K562 (cell line): ENCODE results near the gene CARF. TPM values are rescaled to one million over a fixed set of nuclear protein-coding genes. Genes with fewer than 3 reads are reported as not detected.

Experiments
- ATAC-seq: fragments of 200-7000 bp; cut with Tn5 transposase; 3 replicates; pipeline ENCODE4 v1.9.1; 2020; ENCODE audit warnings: moderate library complexity
- BruUV-seq: library from RNA; stranded (reverse); fragments of 400-500 nt; replicated peaks from 2 replicates; lab custom pipeline; 2021; lab: Mats Ljungman, UMichigan
- CTCF ChIA-PET: fragments of 300-600 bp; formaldehyde crosslinking; extraction: SDS; loops from one replicate; lab custom pipeline; 2021; ENCODE audit warnings: low intra/inter-chr PET ratio; lab: Yijun Ruan, JAX
- POLR2A ChIA-PET: fragments of 300-600, 350-650 bp; sonication (Branson Sonifier 250); formaldehyde crosslinking; extraction: SDS; loops from one replicate; lab custom pipeline; 2021; ENCODE audit warnings: antibody characterized with exemption, inconsistent platforms; lab: Yijun Ruan, JAX
- DNase-seq, 4 experiments: peaks; one replicate each; pipeline versions ENCODE4 v3.0.0 to v3.0.0-alpha.2; 2011 to 2018; ENCODE audit warnings: low spot score in 3 of 4, mixed read lengths in 3 of 4; ENCODE audit errors: extremely low read depth in 1 of 4
- FAIRE-seq: peaks from 2 replicates; lab custom pipeline; 2011; peaks lifted over from hg19 to GRCh38; lab: Jason Lieb, UNC
- H2AFZ ChIP-seq: 2 replicates; pipeline ENCODE4 v1.6.0; 2011; ENCODE audit warnings: low read depth, low read length, control low read depth, inconsistent platforms
- H3K27ac ChIP-seq: fragments of 200-600 bp; 3 replicates; pipeline ENCODE4 v1.8.0; 2011; ENCODE audit warnings: low read depth, mild to moderate bottlenecking, control low read depth, inconsistent platforms, low read length, moderate library complexity, mixed read lengths; ENCODE audit errors: extremely low read depth
- H3K27me3 ChIP-seq, 2 experiments: fragments of 300-600 bp in 1 of 2; 2 replicates in 1 of 2; 3 replicates in 1 of 2; pipeline versions ENCODE4 v1.6.0 to v1.8.0; 2011; ENCODE audit warnings: inconsistent platforms in 2 of 2, low read length in 2 of 2, mild to moderate bottlenecking in 1 of 2, mixed read lengths in 1 of 2, moderate library complexity in 1 of 2; ENCODE audit not compliant: control insufficient read depth in 2 of 2, insufficient read depth in 2 of 2
- H3K36me3 ChIP-seq: fragments of 300-600 bp; 3 replicates; pipeline ENCODE4 v1.8.0; 2011; ENCODE audit warnings: mild to moderate bottlenecking, low read length, inconsistent platforms; ENCODE audit not compliant: control insufficient read depth, insufficient read depth
- H3K4me1 ChIP-seq, 2 experiments: fragments of 200-600 bp in 1 of 2; replicated peaks in 1 of 2; 2 replicates in 1 of 2; 3 replicates in 1 of 2; pipeline versions ENCODE4 v1.5.1 to v1.8.0; 2011; ENCODE audit warnings: inconsistent platforms in 2 of 2, low read length in 2 of 2, mild to moderate bottlenecking in 1 of 2, mixed read lengths in 1 of 2, moderate library complexity in 1 of 2; ENCODE audit not compliant: control insufficient read depth in 2 of 2, insufficient read depth in 2 of 2
- H3K4me2 ChIP-seq: 2 replicates; pipeline ENCODE4 v1.6.1; 2011; ENCODE audit warnings: low read length, control low read depth, inconsistent platforms, mixed read lengths; ENCODE audit not compliant: insufficient read depth
- H3K4me3 ChIP-seq: fragments of 200-600 bp; sonication (generic), shearing (Covaris generic); 2 replicates; pipeline ENCODE4 v1.5.1; 2016; ENCODE audit warnings: control low read depth, inconsistent platforms
- H3K79me2 ChIP-seq: fragments of 200-600 bp; 3 replicates; pipeline ENCODE4 v1.8.0; 2011; ENCODE audit warnings: low read length, inconsistent platforms; ENCODE audit not compliant: control insufficient read depth, insufficient read depth
- H3K9ac ChIP-seq, 2 experiments: 2 replicates each; pipeline versions ENCODE4 v1.6.0 to v1.6.1; 2011; ENCODE audit warnings: low read depth in 2 of 2, low read length in 2 of 2, control low read depth in 1 of 2, inconsistent platforms in 1 of 2, mild to moderate bottlenecking in 1 of 2, mixed read lengths in 1 of 2; ENCODE audit not compliant: insufficient read depth in 1 of 2
- H3K9me1 ChIP-seq: one replicate; pipeline ENCODE4 v1.6.0; 2011; ENCODE audit warnings: inconsistent platforms, mild to moderate bottlenecking, low read length, moderate library complexity; ENCODE audit not compliant: control insufficient read depth, insufficient read depth
- H3K9me3 ChIP-seq: replicated peaks from 2 replicates; pipeline ENCODE4 v1.5.1; 2011; ENCODE audit warnings: low read depth, low read length, inconsistent platforms; ENCODE audit not compliant: control insufficient read depth, insufficient read depth
- H4K20me1 ChIP-seq: replicated peaks from 2 replicates; pipeline ENCODE4 v1.6.1; 2011; ENCODE audit warnings: low read length, inconsistent platforms, mixed read lengths; ENCODE audit not compliant: control insufficient read depth, insufficient read depth
- CHCHD3 ChIP-seq: fragments of 250-450 bp; sonication (Bioruptor Pico); IDR thresholded peaks from 2 replicates; pipeline ENCODE4 v2.1.2; 2022; ENCODE audit warnings: mild to moderate bottlenecking
- CHD1 ChIP-seq: fragments of 200-600 bp; sonication (generic); IDR thresholded peaks from one replicate; pipeline ENCODE4 v1.6.1; 2012; ENCODE audit warnings: mild to moderate bottlenecking, moderate library complexity, low read length, inconsistent platforms
- COPS2 ChIP-seq: fragments of 450-650 bp; conservative IDR thresholded peaks from 2 replicates; pipeline ENCODE4 v1.6.1; 2016; ENCODE audit warnings: mild to moderate bottlenecking, moderate library complexity
- DDX20 ChIP-seq: fragments of 450-650 bp; IDR thresholded peaks from 2 replicates; pipeline ENCODE4 v1.6.1; 2016; ENCODE audit warnings: missing genetic modification characterization, low read depth, mild to moderate bottlenecking, missing compliant biosample characterization, moderate library complexity
- DMBX1 ChIP-seq: fragments of 250-450 bp; sonication (Bioruptor Pico); IDR thresholded peaks from 2 replicates; pipeline ENCODE4 v1.8.0; 2022; ENCODE audit warnings: inconsistent platforms, mild to moderate bottlenecking, moderate library complexity, borderline replicate concordance
- ELF2 ChIP-seq: fragments of 250-450 bp; sonication (Bioruptor Pico); IDR thresholded peaks from 2 replicates; pipeline ENCODE4 v1.5.0; 2021; ENCODE audit warnings: mild to moderate bottlenecking
- KDM1A ChIP-seq, 2 experiments: fragments of 450-650 bp; IDR thresholded peaks; 2 replicates each; pipeline ENCODE4 v1.6.1; 2016; ENCODE audit warnings: mild to moderate bottlenecking in 2 of 2
- NUFIP1 ChIP-seq: fragments of 450-650 bp; IDR thresholded peaks from 2 replicates; pipeline ENCODE4 v1.6.1; 2018; ENCODE audit not compliant: partially characterized antibody
- PTTG1 ChIP-seq: fragments of 450-650 bp; IDR thresholded peaks from 2 replicates; pipeline ENCODE4 v1.6.1; 2016; ENCODE audit warnings: low read depth, mild to moderate bottlenecking, missing genetic modification characterization, missing compliant biosample characterization
- RBBP5 ChIP-seq: fragments of 200-600 bp; sonication (generic); IDR thresholded peaks from 2 replicates; pipeline ENCODE4 v1.6.1; 2012; ENCODE audit warnings: borderline replicate concordance, mild to moderate bottlenecking, low read length, control low read depth, inconsistent platforms; ENCODE audit not compliant: insufficient read depth, poor library complexity, severe bottlenecking
- SIN3B ChIP-seq: fragments of 450-650 bp; IDR thresholded peaks from 2 replicates; pipeline ENCODE4 v1.6.1; 2017; ENCODE audit warnings: low read depth, mild to moderate bottlenecking, moderate library complexity
- ZNF324 ChIP-seq: fragments of 250-450 bp; sonication (Bioruptor Pico); IDR thresholded peaks from 2 replicates; pipeline ENCODE4 v1.4.0; 2020; ENCODE audit warnings: mild to moderate bottlenecking
- ZNF780A ChIP-seq: fragments of 250-450 bp; sonication (Bioruptor Pico); IDR thresholded peaks from 2 replicates; pipeline ENCODE4 v1.5.0; 2021; ENCODE audit warnings: mild to moderate bottlenecking
- WGBS: fragments of 100-300 bp; shearing (Covaris generic); methylation state at CpG from one replicate; pipeline ENCODE4 v1.1.6; 2016; ENCODE audit warnings: low coverage, mixed read lengths; ENCODE audit not compliant: insufficient coverage; ENCODE audit errors: missing lambda C conversion rate; 5-methylcytosine and 5-hydroxymethylcytosine counted together
- in situ Hi-C: fragments of 300-500 bp; cut with MboI; formaldehyde crosslinking; loops from 4 replicates; pipeline ENCODE4 v1.15.0; 2018; ENCODE audit warnings: inconsistent platforms, mixed read lengths
- intact Hi-C: fragments of 100-400 bp; cut with micrococcal nuclease; formaldehyde crosslinking; loops from 2 replicates; pipeline ENCODE4 v1.14.2; 2022
- polyA plus RNA-seq, 8 experiments: library from polyadenylated mRNA; depleted of rRNA in 4 of 8; stranded (reverse) in 5 of 8; unstranded in 3 of 8; fragments of >200 nt; fragmentation: Nextera tagmentation in 2 of 8; fragmentation: Illumina TruSeq in 1 of 8; extraction: Ambion mirVana in 2 of 8; extraction: Trizol in 1 of 8; gene quantifications; 2 replicates each; pipeline versions ENCODE4 v1.2.1 to v1.2.3, GENCODE V29; 2011 to 2014; ENCODE audit warnings: inconsistent platforms in 1 of 8, missing spikeins in 1 of 8
- total RNA-seq, 7 experiments: library from RNA; depleted of rRNA in 6 of 7; stranded (reverse); fragments of >200 nt in 6 of 7; fragmentation: Illumina TruSeq in 2 of 7; extraction: Trizol in 2 of 7; gene quantifications; 2 replicates each; pipeline versions ENCODE4 v1.2.1 to v1.2.3, GENCODE V29; 2011 to 2021; ENCODE audit warnings: low replicate concordance in 1 of 7
- TF ChIP-seq, protein P1 (sequence below): sonication (generic); formaldehyde crosslinking; IDR thresholded peaks from 2 replicates; pipeline ENCODE4 v1.8.1; 2022; ENCODE audit warnings: missing genetic modification reagents
- TF ChIP-seq, protein P2 (sequence below), 2 experiments: IDR thresholded peaks; 2 replicates each; pipeline ENCODE4 v1.6.1; 2012; ENCODE audit warnings: improper control_type of control experiment in 2 of 2, low read depth in 2 of 2, low read length in 2 of 2, borderline replicate concordance in 1 of 2

CARF gene
- total and polyA plus RNA-seq, 9 of the 15 experiments (the other 6 are each of a cell fraction or from before 2014, with no cell fraction given) = 0.31 to 4.2 (median 1.2) TPM

DNA sequence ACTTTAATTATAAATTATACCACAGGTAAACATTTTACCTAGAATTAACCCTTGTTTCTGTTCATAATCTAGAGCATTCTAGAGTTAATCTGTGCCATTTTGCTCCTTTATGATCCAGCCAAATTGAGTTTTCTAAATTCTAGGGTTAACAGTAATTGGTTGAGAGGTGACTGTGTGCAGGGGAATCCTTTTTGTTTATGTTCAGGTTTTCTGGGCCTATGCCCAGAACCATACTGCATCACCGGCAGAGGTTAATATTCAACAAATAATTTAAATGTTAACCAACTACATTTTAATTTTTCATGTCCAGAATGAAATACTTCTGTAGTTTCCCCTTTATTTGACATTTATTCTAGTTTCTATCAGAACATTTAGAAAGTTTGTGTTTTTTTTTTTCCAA is 32.3 kb downstream of the CARF start (continued):
- no peak for TF ChIP-seq RBBP5
- no peak for TF ChIP-seq ZNF780A (CRISPR knock-in tag)

DNA sequence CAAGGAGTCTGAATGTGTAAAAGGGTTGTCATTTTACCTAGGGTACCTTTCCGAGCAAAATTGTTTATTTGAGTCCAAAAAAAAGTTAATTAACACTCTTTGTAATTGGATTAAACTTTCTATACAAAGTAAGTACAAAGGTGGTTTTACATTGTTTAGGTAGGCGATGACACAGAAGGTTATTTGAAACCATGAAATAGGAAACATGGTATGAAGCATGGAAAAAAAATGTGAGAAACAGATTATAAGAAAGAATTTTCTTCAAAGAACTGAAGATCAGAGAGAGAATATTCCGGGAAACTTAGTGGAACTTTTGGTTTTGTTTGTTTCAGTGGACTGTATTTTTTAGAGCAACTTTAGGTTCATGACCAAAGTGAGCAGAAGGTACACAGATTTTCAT is 32.7 kb downstream of the CARF start:
- no peak overlapping the region for H3K4me3 ChIP-seq
- POLR2A ChIA-PET = no interaction called here
- H3K27me3 ChIP-seq = no peaks in the 10 kb centered on the region
- H3K79me2 ChIP-seq = no peaks in the 10 kb centered on the region
- DNase-seq = no peak
- H3K4me2 ChIP-seq = no peak overlapping the region
- WGBS = 65% methylated on average over 3 of the region's 3 CpGs
- H3K4me1 ChIP-seq = no peaks in the 10 kb centered on the region
- no peak overlapping the region for H3K9ac ChIP-seq
- TF ChIP-seq SIN3B (no peak), ZNF324 (CRISPR knock-in tag) (no peak), NUFIP1 (no peak), KDM1A (IDR thresholded peaks at IDR 0.05) (no peak), ELF2 (no peak), CHCHD3 (CRISPR knock-in tag) (no peak), DMBX1 (no peak), COPS2 (no peak), CHD1 (no peak), DDX20 (tag) (no peak), PTTG1 (tag) (no peak)
- TF ChIP-seq, protein P1, sequence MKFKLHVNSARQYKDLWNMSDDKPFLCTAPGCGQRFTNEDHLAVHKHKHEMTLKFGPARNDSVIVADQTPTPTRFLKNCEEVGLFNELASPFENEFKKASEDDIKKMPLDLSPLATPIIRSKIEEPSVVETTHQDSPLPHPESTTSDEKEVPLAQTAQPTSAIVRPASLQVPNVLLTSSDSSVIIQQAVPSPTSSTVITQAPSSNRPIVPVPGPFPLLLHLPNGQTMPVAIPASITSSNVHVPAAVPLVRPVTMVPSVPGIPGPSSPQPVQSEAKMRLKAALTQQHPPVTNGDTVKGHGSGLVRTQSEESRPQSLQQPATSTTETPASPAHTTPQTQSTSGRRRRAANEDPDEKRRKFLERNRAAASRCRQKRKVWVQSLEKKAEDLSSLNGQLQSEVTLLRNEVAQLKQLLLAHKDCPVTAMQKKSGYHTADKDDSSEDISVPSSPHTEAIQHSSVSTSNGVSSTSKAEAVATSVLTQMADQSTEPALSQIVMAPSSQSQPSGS = no peak
- TF ChIP-seq, protein P2, sequence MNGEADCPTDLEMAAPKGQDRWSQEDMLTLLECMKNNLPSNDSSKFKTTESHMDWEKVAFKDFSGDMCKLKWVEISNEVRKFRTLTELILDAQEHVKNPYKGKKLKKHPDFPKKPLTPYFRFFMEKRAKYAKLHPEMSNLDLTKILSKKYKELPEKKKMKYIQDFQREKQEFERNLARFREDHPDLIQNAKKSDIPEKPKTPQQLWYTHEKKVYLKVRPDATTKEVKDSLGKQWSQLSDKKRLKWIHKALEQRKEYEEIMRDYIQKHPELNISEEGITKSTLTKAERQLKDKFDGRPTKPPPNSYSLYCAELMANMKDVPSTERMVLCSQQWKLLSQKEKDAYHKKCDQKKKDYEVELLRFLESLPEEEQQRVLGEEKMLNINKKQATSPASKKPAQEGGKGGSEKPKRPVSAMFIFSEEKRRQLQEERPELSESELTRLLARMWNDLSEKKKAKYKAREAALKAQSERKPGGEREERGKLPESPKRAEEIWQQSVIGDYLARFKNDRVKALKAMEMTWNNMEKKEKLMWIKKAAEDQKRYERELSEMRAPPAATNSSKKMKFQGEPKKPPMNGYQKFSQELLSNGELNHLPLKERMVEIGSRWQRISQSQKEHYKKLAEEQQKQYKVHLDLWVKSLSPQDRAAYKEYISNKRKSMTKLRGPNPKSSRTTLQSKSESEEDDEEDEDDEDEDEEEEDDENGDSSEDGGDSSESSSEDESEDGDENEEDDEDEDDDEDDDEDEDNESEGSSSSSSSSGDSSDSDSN (IDR thresholded peaks at IDR 0.05; ENCODE audit: borderline replicate concordance in 1 of 2, low read depth in 2 of 2, low read length in 2 of 2) = no peak
- no peak overlapping the region for H2AFZ ChIP-seq
- 0 out of 2 replicates have a peak, but pooled peaks cover 2% of the 10 kb centered on the region for H3K9me3 ChIP-seq
- no peak overlapping the region for H3K27ac ChIP-seq
- intact Hi-C loops = no loop called here
- BruUV-seq = no TSS peak
- no peaks in the 10 kb centered on the region for H4K20me1 ChIP-seq
- no peak for ATAC-seq
- no peak for FAIRE-seq
- H3K36me3 ChIP-seq = no peaks in the 10 kb centered on the region
- CTCF ChIA-PET = no interaction called here
- H3K9me1 ChIP-seq = no peaks in the 10 kb centered on the region
- in situ Hi-C loops = no loop called here
